ENCODE data around the gene TBC1D22A.

Gene TBC1D22A

GRCh38 chr22:46849101-46849500 is 86.7 kb downstream of the TBC1D22A start:
- H3K4me3 ChIP-seq (ENCODE audit: low read depth, low read length): no peak overlapping the region
- no peak for TF ChIP-seq CTCF (IDR thresholded peaks at IDR 0.05; ENCODE audit: low read depth, low read length)

- TF ChIP-seq CTCF (IDR thresholded peaks at IDR 0.05; ENCODE audit: low read depth, low read length): no peak
- no peak overlapping the region for H3K4me3 ChIP-seq (ENCODE audit: low read depth, low read length)
These were observed 87.5 kb downstream of the TBC1D22A start for GRCh38 chr22:46849951-46850350.

GRCh38 chr22:46851311-46851710 is 88.9 kb downstream of the TBC1D22A start:
- no peak for TF ChIP-seq CTCF (IDR thresholded peaks at IDR 0.05; ENCODE audit: low read depth, low read length)
- no peak overlapping the region for H3K4me3 ChIP-seq (ENCODE audit: low read depth, low read length)

GRCh38 chr22:46851941-46852340 is 89.5 kb downstream of the TBC1D22A start:
- no peak overlapping the region for H3K4me3 ChIP-seq (ENCODE audit: low read depth, low read length)
- TF ChIP-seq CTCF (IDR thresholded peaks at IDR 0.05; ENCODE audit: low read depth, low read length): no peak

GRCh38 chr22:46852771-46853170 is 90.3 kb downstream of the TBC1D22A start:
- TF ChIP-seq CTCF (IDR thresholded peaks at IDR 0.05; ENCODE audit: low read depth, low read length): no peak
- no peak overlapping the region for H3K4me3 ChIP-seq (ENCODE audit: low read depth, low read length)

- TF ChIP-seq CTCF (IDR thresholded peaks at IDR 0.05; ENCODE audit: low read depth, low read length): no peak
- no peak overlapping the region for H3K4me3 ChIP-seq (ENCODE audit: low read depth, low read length)
These were observed 90.7 kb downstream of the TBC1D22A start for GRCh38 chr22:46853191-46853590.

- no peak overlapping the region for H3K4me3 ChIP-seq (ENCODE audit: low read depth, low read length)
- TF ChIP-seq CTCF (IDR thresholded peaks at IDR 0.05; ENCODE audit: low read depth, low read length): no peak
These were observed 91.8 kb downstream of the TBC1D22A start for GRCh38 chr22:46854125-46854870.

Measured in WI38 (cell line).